GM19455 (cell line): Measurements from ENCODE around the gene PLAGL2.
"Not testable (repeated sequence)": the region's sequence is repeated elsewhere in the genome, so short reads cannot be mapped to it uniquely, and the experiment has no call there.

Experiments
- ATAC-seq: cut with Tn5 transposase; IDR thresholded peaks from one replicate; pipeline ENCODE4 v1.9.1; 2021; ENCODE audit not compliant: unreplicated experiment

PLAGL2 gene

DNA sequence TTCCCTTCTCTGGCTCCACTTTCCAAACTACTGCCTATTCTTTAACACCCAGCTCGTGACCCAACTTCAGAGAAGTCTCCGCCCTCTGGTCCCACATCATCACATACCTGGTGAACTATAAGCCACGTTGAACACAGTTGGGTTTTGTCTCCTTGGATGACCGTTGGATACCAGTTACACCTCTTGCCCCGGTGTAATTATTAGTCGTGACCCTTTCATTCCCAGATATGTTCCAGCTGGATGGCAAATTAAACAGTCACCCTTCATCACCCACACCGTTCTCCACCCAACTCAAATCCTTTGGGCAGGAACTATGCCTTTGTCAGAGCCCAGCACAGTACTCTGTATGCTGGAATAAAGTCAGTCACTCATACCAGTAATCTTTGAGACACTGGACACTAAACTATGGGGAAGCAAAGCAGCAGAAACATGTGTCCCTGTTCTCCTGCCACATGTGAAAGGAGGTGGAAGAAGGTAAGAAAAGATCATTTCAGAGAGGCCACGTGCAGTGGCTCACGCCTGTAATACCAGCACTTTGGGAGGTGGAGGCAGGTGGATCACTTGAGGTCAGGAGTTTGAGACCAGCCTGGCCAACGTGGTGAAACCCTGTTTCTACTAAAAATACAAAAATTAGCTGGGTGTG, 22.5 kb downstream of the PLAGL2 start:
- no peak for ATAC-seq

DNA sequence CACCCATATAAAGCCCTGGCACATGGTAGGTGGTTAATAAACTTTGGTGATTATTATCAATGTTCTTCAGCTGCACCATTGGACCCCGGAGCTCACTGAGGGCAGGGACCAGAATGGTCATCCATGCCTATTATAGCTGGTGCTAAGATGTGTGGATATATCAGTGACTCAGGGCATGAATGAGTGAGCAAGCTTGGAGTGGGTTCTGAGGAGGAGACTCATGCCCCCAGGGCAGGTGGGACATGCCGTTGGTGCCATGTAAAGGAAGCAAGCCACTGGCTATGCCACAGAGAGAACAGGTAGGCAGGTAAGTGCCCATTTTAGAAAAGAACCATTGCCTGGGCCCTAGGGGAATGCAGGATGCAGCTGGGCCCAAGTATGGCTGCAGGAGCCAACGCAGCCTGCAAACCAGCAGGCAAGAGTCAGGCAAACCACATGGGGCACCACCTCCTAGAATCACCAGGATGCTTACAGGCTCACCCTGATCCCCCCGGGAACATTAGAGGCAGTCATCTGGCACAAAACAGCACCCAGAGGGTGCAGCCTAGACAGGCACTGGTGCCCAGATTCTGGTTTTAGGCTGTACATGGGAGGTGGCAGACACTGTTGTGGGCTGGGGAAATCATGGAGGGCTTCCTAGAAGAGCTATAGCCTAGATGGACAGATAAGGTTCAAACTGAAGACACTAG, 23.5 kb downstream of the PLAGL2 start:
- ATAC-seq = no peak

DNA sequence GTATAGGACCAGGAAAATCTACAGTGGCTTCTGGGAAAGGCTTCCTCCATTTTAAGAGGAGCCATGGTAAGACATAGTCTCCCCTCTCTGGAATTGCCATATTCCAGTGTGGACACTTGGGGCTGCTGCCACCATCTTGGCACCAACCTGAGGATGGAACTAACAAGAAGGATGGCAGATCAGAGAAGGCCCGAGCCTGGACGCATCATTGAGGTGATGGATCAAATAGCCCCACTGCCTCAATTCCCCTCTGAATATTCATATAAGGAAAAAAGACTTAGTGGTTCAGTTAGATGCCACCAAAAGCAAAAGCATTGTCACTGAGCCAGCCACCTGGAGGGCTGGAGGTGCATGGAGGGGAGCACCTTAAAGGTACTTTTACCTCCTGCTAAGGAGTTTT, 25.9 kb downstream of the PLAGL2 start:
- ATAC-seq = no peak

DNA sequence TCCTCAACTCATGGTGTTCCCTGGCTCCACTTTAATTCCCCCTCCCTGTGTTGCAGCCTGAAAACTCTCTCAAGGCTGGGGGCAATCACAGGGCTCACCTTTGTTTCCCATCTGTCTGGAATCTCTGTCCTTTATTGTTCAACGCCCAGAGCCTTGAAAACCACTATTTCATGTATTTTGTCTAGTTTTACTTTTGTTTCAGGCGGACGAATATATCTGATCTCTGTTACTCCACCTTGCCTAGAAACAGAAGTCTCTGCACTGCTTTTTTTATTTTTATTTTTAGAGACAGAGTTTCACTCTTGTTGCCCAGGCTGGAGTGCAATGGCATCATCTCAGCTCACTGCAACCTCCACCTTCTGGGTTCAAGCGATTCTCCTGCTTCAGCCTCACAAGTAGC, 27.6 kb downstream of the PLAGL2 start:
- ATAC-seq = no peak

DNA sequence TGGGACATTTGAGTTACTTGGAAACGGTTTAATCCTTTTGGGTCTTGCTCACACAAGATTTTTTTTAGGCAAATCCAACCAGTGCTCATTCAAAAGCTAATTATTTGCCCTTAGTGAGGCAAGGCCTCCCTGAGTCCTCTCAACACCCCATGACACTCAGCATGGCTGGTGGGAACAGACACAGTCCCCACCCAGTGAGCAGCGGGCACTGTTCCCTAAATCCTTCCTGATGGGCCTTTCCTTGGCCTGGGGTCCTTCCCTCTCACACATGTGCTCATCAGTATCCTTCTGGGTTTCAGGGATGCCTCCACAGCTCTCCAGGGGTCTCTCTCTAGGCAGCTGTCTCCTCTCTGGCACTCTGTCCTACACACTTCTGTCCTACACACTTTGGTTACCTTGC, 28.0 kb downstream of the PLAGL2 start:
- ATAC-seq = no peak

DNA sequence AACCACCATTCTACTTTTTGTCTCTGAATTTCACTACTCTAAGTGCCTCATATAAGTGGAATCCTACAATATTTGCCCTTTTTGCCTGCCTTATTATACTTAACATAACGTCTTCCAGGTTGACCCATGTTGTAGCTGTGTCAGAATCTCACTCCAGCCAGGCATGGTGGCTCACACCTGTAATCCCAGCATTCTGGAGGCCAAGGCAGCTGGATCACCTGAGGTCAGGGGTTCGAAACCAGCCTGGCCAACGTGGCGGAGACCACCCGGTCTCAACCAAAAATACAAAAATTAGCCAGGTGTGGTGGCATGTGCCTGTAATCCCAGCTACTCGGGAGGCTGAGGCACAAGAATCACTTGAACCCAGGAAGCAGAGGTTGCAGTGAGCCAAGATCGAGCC, 29.8 kb downstream of the PLAGL2 start:
- ATAC-seq = not testable (repeated sequence)

DNA sequence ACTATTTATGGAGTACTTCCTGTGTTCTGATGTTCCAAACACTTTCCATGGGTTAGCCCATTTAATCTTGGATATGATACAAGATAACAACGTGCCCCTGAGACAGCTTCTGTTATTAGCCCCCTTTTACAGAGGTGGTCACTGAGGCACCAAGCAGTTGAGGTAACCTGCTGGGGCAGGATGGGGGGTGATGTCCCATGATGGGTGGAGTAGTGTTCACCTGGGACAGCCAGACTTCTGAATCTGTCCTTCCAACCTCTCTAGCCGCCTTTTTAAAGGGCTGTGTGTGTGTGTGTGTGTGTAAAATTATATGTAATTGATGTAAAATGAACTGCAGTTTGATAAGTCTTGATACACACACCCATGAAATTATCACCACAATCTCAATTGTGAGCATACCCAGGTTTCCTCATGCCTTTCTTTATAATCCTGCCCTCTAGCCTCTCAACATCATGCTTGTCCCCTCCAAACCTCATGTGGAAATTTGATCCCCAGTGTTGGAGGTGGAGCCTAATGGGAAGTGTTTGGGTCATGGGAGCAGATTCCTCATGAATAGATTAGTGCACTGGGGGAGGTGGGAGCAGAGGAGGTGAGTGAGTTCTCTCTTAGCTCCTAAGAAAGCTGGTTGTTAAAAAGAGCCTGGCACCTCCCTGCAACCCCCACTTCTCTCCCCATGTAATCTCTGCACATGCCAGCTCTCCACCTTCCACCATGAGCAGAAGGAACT, 39.2 kb downstream of the PLAGL2 start:
- no peak for ATAC-seq

DNA sequence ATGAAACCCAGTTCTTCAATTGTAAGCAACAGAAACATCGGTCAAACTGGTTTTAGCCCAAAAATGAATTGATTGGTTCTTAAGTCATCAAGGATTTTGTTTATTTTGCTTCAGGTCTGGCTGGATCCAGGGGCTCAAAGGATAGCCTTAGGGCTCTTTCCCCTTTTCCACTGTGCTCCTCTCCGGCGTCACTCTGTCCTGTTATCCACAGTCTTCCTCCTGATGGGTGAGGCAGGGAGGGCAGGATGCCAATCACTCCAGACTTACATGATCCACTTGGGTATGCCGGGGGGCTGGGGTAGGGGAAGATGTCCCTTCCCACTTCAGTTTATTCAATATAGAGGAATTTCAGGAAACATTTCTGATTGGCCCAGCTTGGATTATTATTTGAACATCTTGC, 40.0 kb downstream of the PLAGL2 start:
- ATAC-seq = no peak

DNA sequence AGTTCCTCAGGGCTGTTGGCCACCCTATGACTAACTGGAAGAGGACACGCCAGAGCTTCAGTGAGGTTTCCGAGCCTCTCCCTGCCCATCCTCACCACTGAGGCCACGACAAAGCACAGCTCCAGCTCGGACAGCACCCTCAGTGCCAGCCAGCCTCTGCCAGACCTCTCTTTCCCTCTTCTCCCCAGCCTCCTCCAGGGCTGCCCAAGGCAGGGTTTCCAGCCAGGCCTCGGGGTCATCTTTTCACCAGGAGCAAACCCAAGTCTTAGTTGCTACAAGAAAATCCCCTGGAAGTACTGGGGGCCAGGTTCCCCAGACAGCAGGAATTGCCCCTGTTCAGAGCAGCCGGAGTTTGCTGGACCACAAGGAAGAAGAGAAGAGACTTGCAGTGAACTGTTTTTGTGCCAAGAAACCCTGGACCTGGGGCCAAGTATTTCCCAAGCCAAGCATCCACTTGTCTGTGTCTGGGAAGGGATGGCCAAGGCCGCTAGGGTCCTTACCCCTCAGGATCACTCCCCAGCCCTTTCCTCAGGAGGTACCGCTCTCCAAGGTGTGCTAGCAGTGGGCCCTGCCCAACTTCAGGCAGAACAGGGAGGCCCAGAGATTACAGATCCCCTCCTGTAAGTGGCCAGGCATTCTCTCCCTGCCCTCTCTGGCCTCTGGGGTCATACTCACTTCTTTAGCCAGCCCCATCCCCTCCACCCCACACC, 41.6 kb downstream of the PLAGL2 start:
- ATAC-seq = no peak

DNA sequence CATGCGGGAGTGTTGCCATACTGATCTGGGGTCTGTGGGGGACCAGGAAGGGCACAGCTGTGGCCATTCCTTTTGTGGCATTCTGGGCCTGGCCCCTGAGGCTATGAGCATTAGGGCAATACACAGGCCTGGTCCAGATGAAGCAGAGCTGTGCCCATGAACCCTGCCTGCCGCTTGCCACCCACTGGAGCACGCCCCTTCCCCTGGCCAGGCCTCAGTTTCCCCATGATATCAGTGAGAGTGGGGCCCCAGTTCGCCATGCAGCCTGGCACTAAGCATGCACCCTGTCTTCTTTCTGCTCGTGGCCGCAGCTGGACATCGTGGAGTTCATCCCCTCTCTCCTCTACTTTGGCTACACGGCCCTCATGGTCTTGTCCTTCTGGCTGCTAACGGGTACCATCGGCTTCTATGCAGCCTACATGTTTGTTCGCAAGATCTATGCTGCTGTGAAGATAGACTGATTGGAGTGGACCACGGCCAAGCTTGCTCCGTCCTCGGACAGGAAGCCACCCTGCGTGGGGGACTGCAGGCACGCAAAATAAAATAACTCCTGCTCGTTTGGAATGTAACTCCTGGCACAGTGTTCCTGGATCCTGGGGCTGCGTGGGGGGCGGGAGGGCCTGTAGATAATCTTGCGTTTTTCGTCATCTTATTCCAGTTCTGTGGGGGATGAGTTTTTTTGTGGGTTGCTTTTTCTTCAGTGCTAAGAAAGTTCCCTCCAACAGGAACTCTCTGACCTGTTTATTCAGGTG, 42.4 kb downstream of the PLAGL2 start:
- no peak for ATAC-seq

DNA sequence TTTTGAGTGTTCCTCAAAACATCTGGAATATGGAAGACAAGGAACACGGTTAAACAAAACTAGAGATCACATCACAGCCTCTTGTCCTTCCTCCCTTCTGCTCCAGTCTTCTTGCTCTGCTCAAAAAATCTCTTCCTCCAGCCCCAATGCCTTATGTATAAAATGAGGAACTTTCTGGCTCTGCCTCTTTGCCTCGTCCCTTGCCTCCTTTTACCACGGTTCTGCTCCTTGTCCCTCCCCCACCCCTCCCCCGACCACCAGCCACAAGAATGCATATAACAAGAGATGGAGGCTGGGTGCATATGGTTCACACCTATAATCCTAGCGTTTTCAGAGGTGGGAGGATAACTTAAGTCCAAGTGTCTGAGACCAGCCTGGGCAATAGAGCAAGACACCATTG, 43.6 kb downstream of the PLAGL2 start:
- ATAC-seq = no peak

DNA sequence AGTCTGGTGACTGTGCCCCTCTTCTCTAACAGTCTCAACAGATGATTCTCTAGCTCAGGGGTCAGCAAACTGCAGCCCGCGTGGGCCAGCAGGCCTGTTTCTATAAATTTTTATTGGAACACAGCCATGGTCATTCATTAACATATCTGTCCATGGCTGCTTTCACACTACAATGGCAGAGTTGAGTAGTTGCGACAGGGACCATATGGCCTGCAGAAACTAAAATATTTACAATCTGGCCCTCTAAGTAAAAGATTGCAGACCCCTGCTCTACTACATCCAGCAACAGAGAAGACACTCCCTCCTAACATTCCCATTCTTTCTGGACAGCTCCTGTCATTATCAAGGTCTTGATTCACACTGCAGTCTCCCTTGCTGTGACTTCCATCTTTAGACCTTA, 45.2 kb downstream of the PLAGL2 start:
- no peak for ATAC-seq

DNA sequence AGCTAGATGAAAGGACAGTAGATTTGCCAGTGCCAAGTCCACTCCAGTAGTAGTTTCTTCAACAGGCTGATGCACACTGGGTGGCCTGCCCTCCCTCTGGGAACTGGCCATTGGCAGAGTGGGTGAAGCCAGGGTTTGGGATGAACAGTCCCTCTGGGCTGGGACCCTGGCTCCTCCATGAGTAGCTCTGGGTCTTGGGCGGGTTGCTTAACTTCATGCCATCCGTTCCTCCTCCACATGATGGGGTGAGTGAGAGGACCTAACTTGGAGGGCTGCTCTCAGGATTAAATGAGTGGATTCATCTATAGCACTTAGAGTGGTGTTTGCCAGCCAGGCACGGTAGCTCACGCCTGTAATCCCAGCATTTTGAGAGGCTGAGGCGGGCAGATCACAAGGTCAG, 47.2 kb downstream of the PLAGL2 start:
- no peak for ATAC-seq

DNA sequence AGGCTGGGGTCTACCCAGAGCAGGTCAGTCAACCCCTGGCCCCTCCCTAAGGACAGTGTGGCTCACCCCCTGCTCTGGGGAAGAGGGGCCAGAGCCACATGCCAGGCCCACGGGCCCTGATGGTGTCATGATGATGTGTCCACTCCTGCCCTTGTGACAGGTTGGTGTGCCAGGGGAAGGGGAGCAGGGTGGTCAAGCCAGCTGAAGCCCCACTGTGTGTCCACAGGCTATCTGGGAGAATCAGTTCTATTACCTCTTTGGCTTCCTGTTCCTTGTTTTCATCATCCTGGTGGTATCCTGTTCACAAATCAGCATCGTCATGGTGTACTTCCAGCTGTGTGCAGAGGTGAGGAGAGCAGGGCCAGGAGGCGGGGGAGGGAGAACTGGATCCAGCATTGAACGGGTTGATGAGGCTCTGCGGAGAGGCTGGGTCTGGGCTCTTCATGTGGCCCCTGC, 47.7 kb downstream of the PLAGL2 start:
- ATAC-seq = no peak

DNA sequence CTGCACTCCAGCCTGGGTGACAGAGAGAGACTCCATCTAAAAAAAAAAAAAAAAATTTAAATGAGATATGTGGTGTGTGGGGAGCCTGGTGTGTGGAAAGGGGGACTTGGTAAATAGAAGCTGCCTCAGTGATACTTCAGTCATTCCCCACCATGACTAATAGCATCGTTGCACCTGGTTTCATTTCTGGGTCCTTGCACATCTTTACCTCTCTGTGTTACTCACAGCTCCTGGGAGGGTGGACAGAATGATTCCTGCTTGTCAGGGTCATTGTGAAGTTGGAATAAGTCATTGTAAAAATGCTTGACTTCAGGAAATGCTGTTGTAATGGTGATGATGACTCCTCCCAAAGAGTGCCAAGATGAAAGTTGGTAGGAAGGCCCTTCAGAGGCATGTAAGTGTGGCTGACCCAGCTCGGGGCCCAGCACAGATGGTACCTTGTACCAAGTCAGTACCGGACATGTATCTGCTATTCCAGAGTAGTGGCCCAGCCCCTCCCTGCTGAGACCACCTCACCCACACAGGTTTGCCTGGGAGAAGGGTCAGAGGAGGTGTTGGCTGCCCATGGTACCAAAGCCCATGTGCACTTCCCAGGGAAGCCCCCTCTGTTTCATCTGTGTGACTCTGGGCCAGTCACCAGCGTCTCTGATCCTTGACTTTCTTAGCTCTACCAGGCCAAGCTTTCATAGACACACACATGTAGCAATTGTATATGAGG, 48.4 kb downstream of the PLAGL2 start:
- no peak for ATAC-seq

DNA sequence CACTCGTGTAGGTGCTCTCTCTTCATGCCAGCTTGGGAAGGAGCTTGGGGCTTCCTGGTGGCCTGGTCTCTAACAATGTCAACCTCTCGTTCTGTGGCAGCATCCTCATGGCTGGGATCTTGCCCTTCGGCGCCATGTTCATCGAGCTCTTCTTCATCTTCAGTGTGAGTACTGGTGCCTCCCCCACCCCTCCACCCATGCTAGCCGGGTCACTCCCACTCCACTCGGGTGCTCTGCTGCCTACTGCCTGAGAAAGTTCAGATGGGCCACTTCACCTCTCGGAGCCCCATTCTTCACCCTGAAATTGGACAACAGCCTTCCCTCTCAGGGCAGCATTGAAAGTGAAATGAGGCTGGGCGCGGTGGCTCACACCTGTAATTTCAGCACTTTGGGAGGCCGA, 49.2 kb downstream of the PLAGL2 start:
- ATAC-seq = no peak

DNA sequence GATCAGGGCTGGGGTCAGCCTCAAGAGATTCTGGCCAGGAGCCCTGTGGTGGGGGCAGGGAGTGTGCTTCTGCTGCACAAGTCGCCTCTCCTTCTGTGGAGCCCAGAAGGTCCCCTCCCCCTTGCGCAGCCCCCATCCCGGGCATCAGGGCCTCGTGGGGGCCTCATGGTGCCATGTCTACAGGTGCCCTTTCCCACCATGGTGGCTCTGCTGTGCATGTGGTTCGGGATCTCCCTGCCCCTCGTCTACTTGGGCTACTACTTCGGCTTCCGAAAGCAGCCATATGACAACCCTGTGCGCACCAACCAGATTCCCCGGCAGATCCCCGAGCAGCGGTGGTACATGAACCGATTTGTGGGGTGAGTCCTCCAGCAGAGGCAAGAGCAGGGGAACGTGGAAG, 49.9 kb downstream of the PLAGL2 start:
- ATAC-seq = no peak

DNA sequence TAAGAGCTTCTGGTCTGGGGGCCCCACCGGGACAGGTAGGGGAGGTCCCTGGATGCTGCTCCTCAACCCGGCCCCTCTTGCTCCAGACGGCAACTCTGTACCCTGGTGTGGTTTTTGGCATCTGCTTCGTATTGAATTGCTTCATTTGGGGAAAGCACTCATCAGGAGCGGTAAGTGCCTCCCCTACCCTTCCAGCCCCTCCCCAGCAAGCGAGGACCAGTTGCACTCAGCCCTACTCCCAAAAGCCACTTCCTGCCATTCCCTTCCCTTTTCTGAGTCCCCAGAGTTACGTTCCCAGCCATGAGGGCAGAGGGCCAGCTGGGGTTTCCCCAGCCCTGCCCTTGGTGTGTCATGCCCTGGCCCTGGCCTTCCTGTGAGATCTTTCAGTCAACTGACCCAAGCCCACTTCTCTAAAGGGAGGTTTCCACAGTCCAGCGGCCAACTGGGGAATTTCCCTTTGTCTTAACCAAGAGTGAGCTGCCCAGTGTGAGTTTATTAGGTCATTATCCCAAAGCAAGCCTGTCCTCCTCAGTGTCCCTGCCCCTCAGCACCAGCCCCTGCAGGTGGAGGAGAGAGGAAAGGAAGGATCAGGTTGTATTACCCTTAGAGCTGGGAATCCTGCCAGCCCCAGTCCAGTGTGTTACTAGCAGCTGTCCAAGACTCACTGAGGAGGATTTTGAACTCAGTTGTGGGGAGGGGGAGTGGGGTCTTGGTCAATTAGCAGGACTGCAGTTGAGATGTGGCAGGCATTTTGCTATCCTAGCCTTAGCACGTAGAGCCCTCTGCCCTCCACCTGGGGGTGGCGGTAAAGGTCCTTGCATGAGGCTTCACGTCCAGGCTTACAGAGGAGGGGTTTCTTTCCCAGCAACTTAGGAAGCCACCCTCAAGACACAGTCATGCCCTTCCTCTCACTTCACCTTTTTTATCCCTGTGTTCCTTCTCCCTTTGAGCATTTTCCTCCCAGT, 52.2 kb downstream of the PLAGL2 start:
- ATAC-seq = no peak

DNA sequence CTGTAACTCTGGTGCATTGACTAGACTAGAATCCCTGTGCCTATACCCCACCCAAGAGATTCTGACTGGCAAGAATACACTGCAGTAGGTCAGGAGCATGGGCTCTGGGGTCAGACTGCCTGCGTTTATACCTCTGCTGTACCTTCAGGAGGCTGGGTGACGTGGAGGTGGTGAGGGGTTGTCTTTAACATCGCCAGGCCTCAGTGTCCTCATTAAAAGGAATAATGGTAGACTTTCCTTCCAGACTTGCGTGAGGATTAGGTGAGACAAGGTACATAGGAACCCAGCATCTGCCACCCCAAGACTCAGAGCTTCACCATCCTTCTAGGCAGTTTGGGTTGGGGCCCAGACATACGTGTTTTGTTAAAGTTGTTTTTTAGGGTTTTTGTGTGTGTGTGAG, 53.8 kb downstream of the PLAGL2 start:
- no peak for ATAC-seq
